ENCODE data around the gene KRTAP3-1.

DNA sequence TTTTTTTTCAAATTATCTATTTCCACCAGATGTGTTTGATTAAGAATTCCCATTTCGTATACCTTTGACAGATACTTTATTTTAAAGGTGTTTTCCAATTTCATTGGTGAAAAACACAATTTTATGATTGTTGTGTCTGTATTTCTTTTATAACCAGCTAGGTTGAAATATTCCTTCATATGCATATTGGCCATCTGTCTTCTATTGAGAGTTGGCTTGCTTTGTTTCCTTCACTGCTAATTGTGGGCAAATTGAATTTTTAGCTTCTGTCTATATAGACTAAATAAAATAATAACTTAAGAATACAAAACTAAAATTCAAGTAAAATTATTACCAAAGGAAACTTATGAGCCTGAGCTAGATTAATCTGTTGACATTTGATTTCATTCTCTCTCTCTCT, 13.8 kb downstream of the KRTAP3-1 start:
- TF ChIP-seq, protein P1, sequence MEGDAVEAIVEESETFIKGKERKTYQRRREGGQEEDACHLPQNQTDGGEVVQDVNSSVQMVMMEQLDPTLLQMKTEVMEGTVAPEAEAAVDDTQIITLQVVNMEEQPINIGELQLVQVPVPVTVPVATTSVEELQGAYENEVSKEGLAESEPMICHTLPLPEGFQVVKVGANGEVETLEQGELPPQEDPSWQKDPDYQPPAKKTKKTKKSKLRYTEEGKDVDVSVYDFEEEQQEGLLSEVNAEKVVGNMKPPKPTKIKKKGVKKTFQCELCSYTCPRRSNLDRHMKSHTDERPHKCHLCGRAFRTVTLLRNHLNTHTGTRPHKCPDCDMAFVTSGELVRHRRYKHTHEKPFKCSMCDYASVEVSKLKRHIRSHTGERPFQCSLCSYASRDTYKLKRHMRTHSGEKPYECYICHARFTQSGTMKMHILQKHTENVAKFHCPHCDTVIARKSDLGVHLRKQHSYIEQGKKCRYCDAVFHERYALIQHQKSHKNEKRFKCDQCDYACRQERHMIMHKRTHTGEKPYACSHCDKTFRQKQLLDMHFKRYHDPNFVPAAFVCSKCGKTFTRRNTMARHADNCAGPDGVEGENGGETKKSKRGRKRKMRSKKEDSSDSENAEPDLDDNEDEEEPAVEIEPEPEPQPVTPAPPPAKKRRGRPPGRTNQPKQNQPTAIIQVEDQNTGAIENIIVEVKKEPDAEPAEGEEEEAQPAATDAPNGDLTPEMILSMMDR (IDR thresholded peaks at IDR 0.05), result no peak
- TF ChIP-seq POLR2A (IDR thresholded peaks at IDR 0.05), result no peak
